Loucy (cell line): ENCODE measurements around the gene CEP85L.
A peak's percentile ranks its signal among the peaks of the same experiment; 100 is the strongest.

ENCODE experiments used
- H2AFZ ChIP-seq: fragments of 200-600 bp; sonication (generic); 2 replicates; pipeline ENCODE4 v1.6.0; 2016; ENCODE audit warnings: antibody characterized with exemption, mild to moderate bottlenecking, low read length, moderate library complexity
- H3F3A ChIP-seq: fragments of 200-600 bp; 2 replicates; pipeline ENCODE4 v1.6.0; 2016; ENCODE audit warnings: antibody characterized with exemption, low read depth, mild to moderate bottlenecking
- H3K27me3 ChIP-seq: fragments of 200-600 bp; sonication (generic); 2 replicates; pipeline ENCODE4 v1.6.1; 2014; ENCODE audit warnings: low read length, mild to moderate bottlenecking; ENCODE audit not compliant: insufficient read depth, poor library complexity, severe bottlenecking
- H3K36me3 ChIP-seq: fragments of 200-600 bp; sonication (generic); 2 replicates; pipeline ENCODE4 v1.6.1; 2016; ENCODE audit warnings: low read length; ENCODE audit not compliant: insufficient read depth
- H3K4me1 ChIP-seq: fragments of 200-600 bp; sonication (generic); 2 replicates; pipeline ENCODE4 v1.5.1; 2014; ENCODE audit warnings: low read length, mild to moderate bottlenecking; ENCODE audit not compliant: insufficient read depth, poor library complexity, severe bottlenecking
- H3K4me2 ChIP-seq: fragments of 200-600 bp; sonication (generic); 2 replicates; pipeline ENCODE4 v1.6.0; 2014; ENCODE audit warnings: antibody characterized with exemption, low read length, low read depth, mild to moderate bottlenecking; ENCODE audit not compliant: poor library complexity, severe bottlenecking
- H3K4me3 ChIP-seq: fragments of 200-600 bp; sonication (generic); 2 replicates; pipeline ENCODE4 v1.5.1; 2014; ENCODE audit warnings: low read length, mild to moderate bottlenecking, mixed read lengths; ENCODE audit not compliant: poor library complexity, severe bottlenecking
- H3K79me2 ChIP-seq: fragments of 200-600 bp; sonication (generic); 2 replicates; pipeline ENCODE4 v1.6.1; 2014; ENCODE audit warnings: low read length; ENCODE audit not compliant: insufficient read depth
- H3K9ac ChIP-seq: fragments of 200-600 bp; sonication (generic); 2 replicates; pipeline ENCODE4 v1.6.0; 2014; ENCODE audit warnings: mild to moderate bottlenecking, low read depth, low read length, moderate library complexity; ENCODE audit not compliant: poor library complexity, severe bottlenecking
- H3K9me2 ChIP-seq: fragments of 200-600 bp; sonication (generic); replicated peaks from 2 replicates; pipeline ENCODE4 v1.6.1; 2016; ENCODE audit warnings: low read depth, low read length, mixed read lengths
- H3K9me3 ChIP-seq: fragments of 200-600 bp; sonication (generic); 2 replicates; pipeline ENCODE4 v1.6.1; 2014; ENCODE audit warnings: mild to moderate bottlenecking, antibody characterized with exemption, low read length, low read depth; ENCODE audit not compliant: insufficient read depth
- H4K20me1 ChIP-seq: fragments of 200-600 bp; sonication (generic); 2 replicates; pipeline ENCODE4 v1.6.0; 2014; ENCODE audit warnings: antibody characterized with exemption, low read length, mild to moderate bottlenecking; ENCODE audit not compliant: insufficient read depth, poor library complexity, severe bottlenecking
- CTCF ChIP-seq: fragments of 200-600 bp; sonication (generic); conservative IDR thresholded peaks from 2 replicates; pipeline ENCODE4 v1.5.1; 2014; ENCODE audit warnings: mild to moderate bottlenecking, antibody characterized with exemption, low read length
- EZH2phosphoT487 ChIP-seq: fragments of 200-600 bp; IDR thresholded peaks from 2 replicates; pipeline ENCODE4 v1.6.1; 2018; ENCODE audit warnings: antibody characterized with exemption, mild to moderate bottlenecking, moderate library complexity, borderline replicate concordance

Gene CEP85L

GRCh38 chr6:118639054-118639964 lies 12.1 kb downstream of the CEP85L start:
- H4K20me1 ChIP-seq, result peaks cover 19% of the 10 kb centered on the region
- H3K9me3 ChIP-seq, result no peaks in the 10 kb centered on the region
- no peaks in the 10 kb centered on the region for H3K9me2 ChIP-seq
- H3K4me2 ChIP-seq, result peak overlapping the region; percentile 59
- H3F3A ChIP-seq, result no peaks in the 10 kb centered on the region
- H3K79me2 ChIP-seq, result peaks cover 99% of the 10 kb centered on the region
- H3K36me3 ChIP-seq, result no peaks in the 10 kb centered on the region
- H3K9ac ChIP-seq, result no peak overlapping the region
- H3K4me3 ChIP-seq, result peak overlapping the region; percentile 26
- no peaks in the 10 kb centered on the region for H3K27me3 ChIP-seq
- H2AFZ ChIP-seq, result no peak overlapping the region
- no peak for TF ChIP-seq EZH2phosphoT487
- no peak for TF ChIP-seq CTCF
- H3K4me1 ChIP-seq, result peaks cover 29% of the 10 kb centered on the region

- H3K4me1 ChIP-seq, result peaks cover 33% of the 10 kb centered on the region
- H3K36me3 ChIP-seq, result no peaks in the 10 kb centered on the region
- no peak overlapping the region for H3K9ac ChIP-seq
- TF ChIP-seq CTCF (no peak), EZH2phosphoT487 (no peak)
- H3K79me2 ChIP-seq, result peaks cover 98% of the 10 kb centered on the region
- no peak overlapping the region for H2AFZ ChIP-seq
- H3K9me3 ChIP-seq, result no peaks in the 10 kb centered on the region
- H4K20me1 ChIP-seq, result peaks cover 23% of the 10 kb centered on the region
- no peak overlapping the region for H3K4me3 ChIP-seq
- H3K27me3 ChIP-seq, result no peaks in the 10 kb centered on the region
- H3K4me2 ChIP-seq, result no peak overlapping the region
- H3K9me2 ChIP-seq, result no peaks in the 10 kb centered on the region
- no peaks in the 10 kb centered on the region for H3F3A ChIP-seq
These were observed 13.1 kb downstream of the CEP85L start for GRCh38 chr6:118638288-118638687.

- H3F3A ChIP-seq, result 0 out of 2 replicates have a peak, but pooled peaks cover 3% of the 10 kb centered on the region
- no peaks in the 10 kb centered on the region for H3K9me3 ChIP-seq
- peaks cover 43% of the 10 kb centered on the region for H3K4me1 ChIP-seq
- peaks cover 23% of the 10 kb centered on the region for H4K20me1 ChIP-seq
- H3K9me2 ChIP-seq, result no peaks in the 10 kb centered on the region
- TF ChIP-seq CTCF, result no peak
- no peak for TF ChIP-seq EZH2phosphoT487
- H3K9ac ChIP-seq, result no peak overlapping the region
- H3K79me2 ChIP-seq, result peaks cover 95% of the 10 kb centered on the region
- H3K36me3 ChIP-seq, result peaks cover 6% of the 10 kb centered on the region; the same call in 1 of the 2 replicates
- H3K4me2 ChIP-seq, result no peak overlapping the region
- H3K27me3 ChIP-seq, result no peaks in the 10 kb centered on the region
- H2AFZ ChIP-seq, result no peak overlapping the region
- no peak overlapping the region for H3K4me3 ChIP-seq
These were observed 15.3 kb downstream of the CEP85L start for GRCh38 chr6:118635909-118636735.
